ENCODE results near the gene C1QTNF7.

DNA sequence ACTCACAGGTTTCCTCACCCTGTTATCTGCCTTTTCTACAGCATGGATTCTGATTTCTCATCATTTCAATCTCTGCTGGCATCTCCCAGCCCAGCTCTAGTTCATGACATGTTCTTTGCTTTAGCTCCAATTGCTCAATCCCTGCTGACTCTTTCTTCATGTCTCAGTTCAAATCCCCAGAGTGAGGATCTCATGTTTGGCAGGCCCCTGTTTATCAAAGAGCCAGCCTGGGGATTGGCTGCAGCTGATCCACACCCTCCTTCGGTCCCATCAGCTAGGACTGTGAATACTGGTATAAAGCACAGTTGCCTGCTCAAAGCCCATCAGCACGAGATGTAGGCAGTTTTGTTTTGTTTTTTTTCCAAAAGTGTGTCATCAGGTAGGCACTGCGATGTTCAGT lies 27.5 kb downstream of the C1QTNF7 start:
- TF ChIP-seq, protein P1, sequence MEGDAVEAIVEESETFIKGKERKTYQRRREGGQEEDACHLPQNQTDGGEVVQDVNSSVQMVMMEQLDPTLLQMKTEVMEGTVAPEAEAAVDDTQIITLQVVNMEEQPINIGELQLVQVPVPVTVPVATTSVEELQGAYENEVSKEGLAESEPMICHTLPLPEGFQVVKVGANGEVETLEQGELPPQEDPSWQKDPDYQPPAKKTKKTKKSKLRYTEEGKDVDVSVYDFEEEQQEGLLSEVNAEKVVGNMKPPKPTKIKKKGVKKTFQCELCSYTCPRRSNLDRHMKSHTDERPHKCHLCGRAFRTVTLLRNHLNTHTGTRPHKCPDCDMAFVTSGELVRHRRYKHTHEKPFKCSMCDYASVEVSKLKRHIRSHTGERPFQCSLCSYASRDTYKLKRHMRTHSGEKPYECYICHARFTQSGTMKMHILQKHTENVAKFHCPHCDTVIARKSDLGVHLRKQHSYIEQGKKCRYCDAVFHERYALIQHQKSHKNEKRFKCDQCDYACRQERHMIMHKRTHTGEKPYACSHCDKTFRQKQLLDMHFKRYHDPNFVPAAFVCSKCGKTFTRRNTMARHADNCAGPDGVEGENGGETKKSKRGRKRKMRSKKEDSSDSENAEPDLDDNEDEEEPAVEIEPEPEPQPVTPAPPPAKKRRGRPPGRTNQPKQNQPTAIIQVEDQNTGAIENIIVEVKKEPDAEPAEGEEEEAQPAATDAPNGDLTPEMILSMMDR (IDR thresholded peaks at IDR 0.05; ENCODE audit: insufficient read depth, low read depth, low read length) = no peak
- no peak for TF ChIP-seq EZH2 (IDR thresholded peaks at IDR 0.05; ENCODE audit: insufficient read depth, low read length)

All from astrocyte (in vitro differentiated cells and primary cell).